K562 (cell line): ENCODE data around the gene SLC22A1.

Source experiments
- MAFG ChIP-seq: fragments of 450-650 bp; conservative IDR thresholded peaks from 2 replicates; pipeline ENCODE4 v1.6.1; 2016; ENCODE audit warnings: missing genetic modification characterization, missing compliant biosample characterization
- PTTG1 ChIP-seq: fragments of 450-650 bp; IDR thresholded peaks from 2 replicates; pipeline ENCODE4 v1.6.1; 2016; ENCODE audit warnings: low read depth, mild to moderate bottlenecking, missing genetic modification characterization, missing compliant biosample characterization
- TF ChIP-seq, protein P1 (sequence below): fragments of 450-650 bp; formaldehyde crosslinking; IDR thresholded peaks from 2 replicates; pipeline ENCODE4 v1.4.0; 2022; ENCODE audit warnings: missing genetic modification characterization

DNA sequence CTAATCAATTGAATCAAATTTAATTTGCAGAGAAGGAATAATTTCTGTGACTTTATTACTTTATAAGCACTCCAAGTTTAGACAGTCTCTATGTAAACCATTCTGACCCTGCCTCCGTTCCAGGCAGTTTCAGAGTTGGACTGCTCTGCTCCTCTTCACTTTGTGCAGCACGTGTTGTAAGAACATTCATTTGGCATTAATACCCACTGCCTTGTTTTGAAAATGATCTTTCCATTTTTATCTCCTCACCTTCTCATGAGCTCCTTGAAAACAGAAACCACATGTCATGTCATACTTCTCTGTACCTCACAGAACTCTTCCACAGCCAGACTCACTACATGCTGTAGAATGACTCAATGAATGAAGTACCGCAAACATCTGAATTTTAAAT is 25.5 kb downstream of the SLC22A1 start:
- TF ChIP-seq MAFG (tag) (no peak), PTTG1 (tag) (no peak)
- TF ChIP-seq, protein P1, sequence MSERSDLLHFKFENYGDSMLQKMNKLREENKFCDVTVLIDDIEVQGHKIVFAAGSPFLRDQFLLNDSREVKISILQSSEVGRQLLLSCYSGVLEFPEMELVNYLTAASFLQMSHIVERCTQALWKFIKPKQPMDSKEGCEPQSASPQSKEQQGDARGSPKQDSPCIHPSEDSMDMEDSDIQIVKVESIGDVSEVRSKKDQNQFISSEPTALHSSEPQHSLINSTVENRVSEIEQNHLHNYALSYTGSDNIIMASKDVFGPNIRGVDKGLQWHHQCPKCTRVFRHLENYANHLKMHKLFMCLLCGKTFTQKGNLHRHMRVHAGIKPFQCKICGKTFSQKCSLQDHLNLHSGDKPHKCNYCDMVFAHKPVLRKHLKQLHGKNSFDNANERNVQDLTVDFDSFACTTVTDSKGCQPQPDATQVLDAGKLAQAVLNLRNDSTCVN = no peak
